ENCODE results near the gene MAEA.
"Not testable (repeated sequence)": the region's sequence is repeated elsewhere in the genome, so short reads cannot be mapped to it uniquely, and the experiment has no call there.

MAEA gene

GRCh38 chr4:1291091-1291490, 1.4 kb downstream of the MAEA start:
- H3K4me3 ChIP-seq (replicated peaks in 1 of 2; ENCODE audit: low read depth in 2 of 2, low read length in 2 of 2), result peak overlapping the region; percentile 71 to 86
- no peak for TF ChIP-seq CTCF (IDR thresholded peaks at IDR 0.05; ENCODE audit: low read depth, low read length)
- no peak for DNase-seq (ENCODE audit: low read depth in 2 of 2)

GRCh38 chr4:1291996-1292702, 2.5 kb downstream of the MAEA start:
- H3K4me3 ChIP-seq (replicated peaks in 1 of 2; ENCODE audit: low read depth in 2 of 2, low read length in 2 of 2), result no peak overlapping the region
- DNase-seq (ENCODE audit: low read depth in 2 of 2), result no peak
- TF ChIP-seq CTCF (IDR thresholded peaks at IDR 0.05; ENCODE audit: low read depth, low read length), result no peak

GRCh38 chr4:1292703-1293011, 3.0 kb downstream of the MAEA start:
- H3K4me3 ChIP-seq (replicated peaks in 1 of 2; ENCODE audit: low read depth in 2 of 2, low read length in 2 of 2); DNase-seq (ENCODE audit: low read depth in 2 of 2): not testable (repeated sequence)

- TF ChIP-seq CTCF (IDR thresholded peaks at IDR 0.05; ENCODE audit: low read depth, low read length), result no peak
- no peak for DNase-seq (ENCODE audit: low read depth in 2 of 2)
- H3K4me3 ChIP-seq (replicated peaks in 1 of 2; ENCODE audit: low read depth in 2 of 2, low read length in 2 of 2), result no peak overlapping the region
These were observed 3.8 kb downstream of the MAEA start for GRCh38 chr4:1293531-1293941.

- TF ChIP-seq CTCF (IDR thresholded peaks at IDR 0.05; ENCODE audit: low read depth, low read length), result no peak
- peak; percentile 12 to 54 for DNase-seq (ENCODE audit: low read depth in 2 of 2)
- no peak overlapping the region for H3K4me3 ChIP-seq (replicated peaks in 1 of 2; ENCODE audit: low read depth in 2 of 2, low read length in 2 of 2)
These were observed 4.3 kb downstream of the MAEA start for GRCh38 chr4:1293991-1294390.

- no peak overlapping the region for H3K4me3 ChIP-seq (replicated peaks in 1 of 2; ENCODE audit: low read depth in 2 of 2, low read length in 2 of 2)
- no peak for DNase-seq (ENCODE audit: low read depth in 2 of 2)
- no peak for TF ChIP-seq CTCF (IDR thresholded peaks at IDR 0.05; ENCODE audit: low read depth, low read length)
These were observed 4.7 kb downstream of the MAEA start for GRCh38 chr4:1294424-1294823.

GRCh38 chr4:1294891-1295290, 5.2 kb downstream of the MAEA start:
- H3K4me3 ChIP-seq (replicated peaks in 1 of 2; ENCODE audit: low read depth in 2 of 2, low read length in 2 of 2), result no peak overlapping the region
- DNase-seq (ENCODE audit: low read depth in 2 of 2), result no peak
- TF ChIP-seq CTCF (IDR thresholded peaks at IDR 0.05; ENCODE audit: low read depth, low read length), result no peak

Measured in cardiac fibroblast (primary cell).